Measurements from ENCODE around the gene KCNK18. TPM values are rescaled to one million over a fixed set of nuclear protein-coding genes. Genes with fewer than 3 reads are reported as not detected.

The KCNK18 gene
- total and polyA plus RNA-seq, 2 of the 8 experiments (the other 6 are each of a cell fraction or from before 2014, with no cell fraction given) = not detected

- TF ChIP-seq BCL11A (IDR thresholded peaks at IDR 0.05; ENCODE audit: low read depth in 2 of 2, low read length in 2 of 2) = no peak
- TF ChIP-seq EP300 (IDR thresholded peaks at IDR 0.05; ENCODE audit: borderline replicate concordance in 1 of 2, low read depth in 2 of 2, low read length in 2 of 2) = peak in 1 of 2 experiments; percentile 38; a peak in 1 of 3 replicates
- TF ChIP-seq, protein P1, sequence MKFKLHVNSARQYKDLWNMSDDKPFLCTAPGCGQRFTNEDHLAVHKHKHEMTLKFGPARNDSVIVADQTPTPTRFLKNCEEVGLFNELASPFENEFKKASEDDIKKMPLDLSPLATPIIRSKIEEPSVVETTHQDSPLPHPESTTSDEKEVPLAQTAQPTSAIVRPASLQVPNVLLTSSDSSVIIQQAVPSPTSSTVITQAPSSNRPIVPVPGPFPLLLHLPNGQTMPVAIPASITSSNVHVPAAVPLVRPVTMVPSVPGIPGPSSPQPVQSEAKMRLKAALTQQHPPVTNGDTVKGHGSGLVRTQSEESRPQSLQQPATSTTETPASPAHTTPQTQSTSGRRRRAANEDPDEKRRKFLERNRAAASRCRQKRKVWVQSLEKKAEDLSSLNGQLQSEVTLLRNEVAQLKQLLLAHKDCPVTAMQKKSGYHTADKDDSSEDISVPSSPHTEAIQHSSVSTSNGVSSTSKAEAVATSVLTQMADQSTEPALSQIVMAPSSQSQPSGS (IDR thresholded peaks at IDR 0.05; ENCODE audit: low read length) = no peak
- no peak for TF ChIP-seq SAP30 (IDR thresholded peaks at IDR 0.05; ENCODE audit: insufficient read depth, insufficient replicate concordance, low read length)
- TF ChIP-seq TAF1 (IDR thresholded peaks at IDR 0.05; ENCODE audit: low read depth, low read length) = no peak
- TF ChIP-seq KDM1A (IDR thresholded peaks at IDR 0.05; ENCODE audit: borderline replicate concordance, low read length) = no peak
- peak; percentile 45 for TF ChIP-seq ASH2L (IDR thresholded peaks at IDR 0.05; ENCODE audit: low read length)
- no peak for TF ChIP-seq EGR1 (IDR thresholded peaks at IDR 0.05; ENCODE audit: borderline replicate concordance, low read depth, low read length)
- TF ChIP-seq, protein P2, sequence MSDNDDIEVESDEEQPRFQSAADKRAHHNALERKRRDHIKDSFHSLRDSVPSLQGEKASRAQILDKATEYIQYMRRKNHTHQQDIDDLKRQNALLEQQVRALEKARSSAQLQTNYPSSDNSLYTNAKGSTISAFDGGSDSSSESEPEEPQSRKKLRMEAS (IDR thresholded peaks at IDR 0.05) = peak; percentile 68
- no peak for TF ChIP-seq CBX5 (IDR thresholded peaks at IDR 0.05; ENCODE audit: low read depth, low read length)
- no peak for TF ChIP-seq ZNF274 (IDR thresholded peaks at IDR 0.05; ENCODE audit: borderline replicate concordance, extremely low read depth, low read length)
- TF ChIP-seq EZH2 (IDR thresholded peaks at IDR 0.05; ENCODE audit: low read depth, low read length, severe bottlenecking) = no peak
- 0 out of 2 replicates have a peak, but pooled peaks have one; percentile 54 for TF ChIP-seq GABPA (IDR thresholded peaks at IDR 0.05; ENCODE audit: borderline replicate concordance, insufficient read depth, low read length)
- no peak for TF ChIP-seq RXRA (IDR thresholded peaks at IDR 0.05; ENCODE audit: insufficient read depth, low read depth, low read length)
- no peak for TF ChIP-seq SIRT6 (IDR thresholded peaks at IDR 0.05; ENCODE audit: low read length)
- TF ChIP-seq CHD2 (IDR thresholded peaks at IDR 0.05; ENCODE audit: low read length) = peak; percentile 83
- TF ChIP-seq TEAD4 (IDR thresholded peaks at IDR 0.05; ENCODE audit: low read depth, low read length) = no peak
These were observed 19.4 kb downstream of the KCNK18 start (continued) for GRCh38 chr10:117216611-117217195.

All from H1 (cell line).